ENCODE data around the gene DPM3.

DNA sequence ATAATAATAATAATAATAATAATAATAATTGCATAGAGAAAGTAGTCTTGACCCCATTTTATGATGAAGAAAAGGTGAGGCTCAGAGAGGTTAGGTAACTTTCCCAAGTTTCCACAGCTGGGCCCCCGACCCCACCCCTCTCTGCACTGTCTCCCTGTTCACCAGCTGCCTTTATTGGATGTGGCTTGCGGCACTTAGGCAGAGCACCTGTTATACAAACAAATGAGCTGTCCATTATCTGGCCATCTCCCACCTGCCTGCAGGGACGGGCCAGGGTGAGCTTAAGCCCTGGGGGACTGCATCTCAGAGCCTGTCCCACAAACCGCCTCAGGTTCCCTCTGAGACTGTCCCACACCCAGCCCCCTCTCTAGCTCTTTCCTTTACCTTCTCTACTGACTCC is 22.7 kb downstream of the DPM3 start:
- no peak for TF ChIP-seq CREB1 (CRISPR knock-in tag; IDR thresholded peaks at IDR 0.05; ENCODE audit: low read depth)
- no peak for TF ChIP-seq EZH2phosphoT487 (IDR thresholded peaks at IDR 0.05; ENCODE audit: unreplicated experiment)
- TF ChIP-seq, protein P1, sequence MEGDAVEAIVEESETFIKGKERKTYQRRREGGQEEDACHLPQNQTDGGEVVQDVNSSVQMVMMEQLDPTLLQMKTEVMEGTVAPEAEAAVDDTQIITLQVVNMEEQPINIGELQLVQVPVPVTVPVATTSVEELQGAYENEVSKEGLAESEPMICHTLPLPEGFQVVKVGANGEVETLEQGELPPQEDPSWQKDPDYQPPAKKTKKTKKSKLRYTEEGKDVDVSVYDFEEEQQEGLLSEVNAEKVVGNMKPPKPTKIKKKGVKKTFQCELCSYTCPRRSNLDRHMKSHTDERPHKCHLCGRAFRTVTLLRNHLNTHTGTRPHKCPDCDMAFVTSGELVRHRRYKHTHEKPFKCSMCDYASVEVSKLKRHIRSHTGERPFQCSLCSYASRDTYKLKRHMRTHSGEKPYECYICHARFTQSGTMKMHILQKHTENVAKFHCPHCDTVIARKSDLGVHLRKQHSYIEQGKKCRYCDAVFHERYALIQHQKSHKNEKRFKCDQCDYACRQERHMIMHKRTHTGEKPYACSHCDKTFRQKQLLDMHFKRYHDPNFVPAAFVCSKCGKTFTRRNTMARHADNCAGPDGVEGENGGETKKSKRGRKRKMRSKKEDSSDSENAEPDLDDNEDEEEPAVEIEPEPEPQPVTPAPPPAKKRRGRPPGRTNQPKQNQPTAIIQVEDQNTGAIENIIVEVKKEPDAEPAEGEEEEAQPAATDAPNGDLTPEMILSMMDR (conservative IDR thresholded peaks at IDR 0.05; ENCODE audit: low read depth in 2 of 2), result no peak
